Keratinocyte (primary cell): ENCODE data around the gene YTHDF2. TPM values are rescaled to one million over a fixed set of nuclear protein-coding genes. Genes with fewer than 3 reads are reported as not detected.

ENCODE experiments used
- DNase-seq: peaks from one replicate; pipeline ENCODE4 v3.0.0-alpha.2; 2011; ENCODE audit warnings: low read depth, missing footprints, low spot score
- FAIRE-seq: peaks from 2 replicates; lab custom pipeline; 2011; peaks lifted over from hg19 to GRCh38; lab: Jason Lieb, UNC
- H2AFZ ChIP-seq: 2 replicates; pipeline ENCODE4 v1.6.0; 2012; ENCODE audit warnings: low read length, control low read depth, inconsistent platforms; ENCODE audit not compliant: control insufficient read depth
- H3K27ac ChIP-seq: 2 replicates; pipeline ENCODE4 v1.5.1; 2011; ENCODE audit warnings: low read length; ENCODE audit not compliant: control insufficient read depth, insufficient read depth
- H3K27me3 ChIP-seq: 3 replicates; pipeline ENCODE4 v1.6.0; 2011; ENCODE audit warnings: low read length; ENCODE audit not compliant: control insufficient read depth, insufficient read depth; ENCODE audit errors: extremely low read depth
- H3K36me3 ChIP-seq, 2 experiments: 2 replicates in 1 of 2; 3 replicates in 1 of 2; pipeline ENCODE4 v1.5.1; 2011; ENCODE audit warnings: low read length in 2 of 2, mild to moderate bottlenecking in 1 of 2; ENCODE audit not compliant: control insufficient read depth in 2 of 2, insufficient read depth in 2 of 2; ENCODE audit errors: extremely low read depth in 1 of 2
- H3K4me1 ChIP-seq: 3 replicates; pipeline ENCODE4 v1.5.1; 2011; ENCODE audit warnings: low read length; ENCODE audit not compliant: control insufficient read depth, insufficient read depth; ENCODE audit errors: extremely low read depth
- H3K4me2 ChIP-seq: 3 replicates; pipeline ENCODE4 v1.6.0; 2011; ENCODE audit warnings: low read depth, low read length; ENCODE audit not compliant: control insufficient read depth, insufficient read depth; ENCODE audit errors: extremely low read depth
- H3K4me3 ChIP-seq, 3 experiments: fragments of 200-600 bp in 1 of 3; sonication (generic) in 1 of 3; 2 replicates in 2 of 3; 3 replicates in 1 of 3; pipeline ENCODE4 v1.5.1; 2011 to 2016; ENCODE audit warnings: low read length in 3 of 3, mild to moderate bottlenecking in 3 of 3, control low read depth in 2 of 3, inconsistent platforms in 1 of 3, low read depth in 1 of 3, mixed read lengths in 1 of 3, mixed run types in 1 of 3, moderate library complexity in 1 of 3; ENCODE audit not compliant: control insufficient read depth in 2 of 3, insufficient read depth in 2 of 3; ENCODE audit errors: extremely low read depth in 1 of 3
- H3K79me2 ChIP-seq: 2 replicates; pipeline ENCODE4 v1.6.0; 2012; ENCODE audit warnings: low read length; ENCODE audit not compliant: control insufficient read depth, insufficient read depth
- H3K9ac ChIP-seq: 3 replicates; pipeline ENCODE4 v1.6.0; 2011; ENCODE audit warnings: low read length; ENCODE audit not compliant: control insufficient read depth, insufficient read depth; ENCODE audit errors: extremely low read depth
- H3K9me1 ChIP-seq: 3 replicates; pipeline ENCODE4 v1.6.0; 2011; ENCODE audit warnings: low read length; ENCODE audit not compliant: control insufficient read depth, insufficient read depth; ENCODE audit errors: extremely low read depth
- H3K9me3 ChIP-seq: 2 replicates; pipeline ENCODE4 v1.5.1; 2012; ENCODE audit warnings: low read depth, low read length; ENCODE audit not compliant: control insufficient read depth
- H4K20me1 ChIP-seq: 3 replicates; pipeline ENCODE4 v1.6.0; 2011; ENCODE audit warnings: low read length; ENCODE audit not compliant: control insufficient read depth, insufficient read depth; ENCODE audit errors: extremely low read depth
- EZH2 ChIP-seq: IDR thresholded peaks from one replicate; pipeline ENCODE4 v1.6.1; 2012; ENCODE audit warnings: inconsistent platforms, mild to moderate bottlenecking, low read length, moderate library complexity
- dilution Hi-C: fragments of 300-500 bp; cut with MboI; formaldehyde crosslinking; loops from one replicate; pipeline ENCODE4 v1.7.0; 2020; ENCODE audit warnings: low sequenced_read_pairs; ENCODE audit not compliant: extremely low pct_ligation_motif_present
- polyA plus RNA-seq, 5 experiments: library from polyadenylated mRNA; depleted of rRNA in 3 of 5; stranded (reverse) in 3 of 5; stranded (forward) in 1 of 5; unstranded in 1 of 5; fragments of >200 nt; gene quantifications; 1 replicate in 1 of 5; 2 replicates in 3 of 5; 3 replicates in 1 of 5; pipeline versions ENCODE4 v1.2.1 to v1.2.3, GENCODE V29; 2011 to 2012; ENCODE audit warnings: missing spikeins in 2 of 5, low read depth in 1 of 5, low replicate concordance in 1 of 5
- TF ChIP-seq, protein P1 (sequence below), 3 experiments: IDR thresholded peaks in 1 of 3; conservative IDR thresholded peaks in 1 of 3; optimal IDR thresholded peaks in 1 of 3; 2 replicates in 2 of 3; 3 replicates in 1 of 3; pipeline versions ENCODE3 to v1.5.1; 2011; ENCODE audit warnings: low read length in 3 of 3, mild to moderate bottlenecking in 3 of 3, moderate library complexity in 2 of 3, control low read depth in 1 of 3, inconsistent platforms in 1 of 3; ENCODE audit not compliant: insufficient read depth in 2 of 3; ENCODE audit errors: extremely low read depth in 1 of 3

YTHDF2 gene
- polyA plus RNA-seq, 1 donor (not counting 4 experiments of a cell fraction or from before 2014, with no cell fraction given) = 88.0 TPM

DNA sequence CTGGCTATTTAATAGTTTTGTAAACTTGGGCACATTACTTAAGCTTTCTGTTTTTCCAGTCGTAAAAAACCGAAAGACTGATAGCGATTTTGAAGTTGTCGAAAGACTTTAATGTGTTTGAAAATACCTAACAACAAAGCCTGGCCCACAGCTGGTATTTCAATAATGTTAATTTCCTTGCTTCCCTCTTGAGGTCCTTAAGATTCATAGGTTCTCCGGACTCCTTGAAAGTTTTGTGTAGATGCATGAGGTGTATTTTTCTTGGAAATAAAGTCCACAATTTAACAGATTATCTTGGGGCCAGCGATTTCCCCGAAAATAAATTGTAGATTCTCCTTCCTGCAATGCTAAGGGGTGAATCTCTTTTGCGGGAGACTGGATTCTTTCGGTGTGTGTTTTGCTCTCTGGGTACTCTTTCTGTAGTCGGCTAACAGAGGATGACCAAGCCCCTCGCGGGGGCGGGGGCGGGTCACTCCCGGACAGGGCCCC, 735 bp upstream of the YTHDF2 start:
- H3K4me2 ChIP-seq = peak overlapping the region; percentile 82
- peaks cover 29% of the 10 kb centered on the region for H3K4me1 ChIP-seq
- peak overlapping the region; percentile 98 for H3K9ac ChIP-seq
- H3K27ac ChIP-seq = peak overlapping the region; percentile 90
- no peak for FAIRE-seq
- H3K27me3 ChIP-seq = no peaks in the 10 kb centered on the region
- peak overlapping the region; percentile 77 to 99 (median 94) for H3K4me3 ChIP-seq
- peak overlapping the region; percentile 98 for H2AFZ ChIP-seq
- DNase-seq = no peak
- dilution Hi-C loops = no loop called here
- H3K36me3 ChIP-seq = peaks cover 5 to 13% of the 10 kb centered on the region in 2 experiments
- H3K9me3 ChIP-seq = no peaks in the 10 kb centered on the region
- no peaks in the 10 kb centered on the region for H3K9me1 ChIP-seq
- H3K79me2 ChIP-seq = peaks cover 42% of the 10 kb centered on the region
- no peak for TF ChIP-seq EZH2
- TF ChIP-seq, protein P1, sequence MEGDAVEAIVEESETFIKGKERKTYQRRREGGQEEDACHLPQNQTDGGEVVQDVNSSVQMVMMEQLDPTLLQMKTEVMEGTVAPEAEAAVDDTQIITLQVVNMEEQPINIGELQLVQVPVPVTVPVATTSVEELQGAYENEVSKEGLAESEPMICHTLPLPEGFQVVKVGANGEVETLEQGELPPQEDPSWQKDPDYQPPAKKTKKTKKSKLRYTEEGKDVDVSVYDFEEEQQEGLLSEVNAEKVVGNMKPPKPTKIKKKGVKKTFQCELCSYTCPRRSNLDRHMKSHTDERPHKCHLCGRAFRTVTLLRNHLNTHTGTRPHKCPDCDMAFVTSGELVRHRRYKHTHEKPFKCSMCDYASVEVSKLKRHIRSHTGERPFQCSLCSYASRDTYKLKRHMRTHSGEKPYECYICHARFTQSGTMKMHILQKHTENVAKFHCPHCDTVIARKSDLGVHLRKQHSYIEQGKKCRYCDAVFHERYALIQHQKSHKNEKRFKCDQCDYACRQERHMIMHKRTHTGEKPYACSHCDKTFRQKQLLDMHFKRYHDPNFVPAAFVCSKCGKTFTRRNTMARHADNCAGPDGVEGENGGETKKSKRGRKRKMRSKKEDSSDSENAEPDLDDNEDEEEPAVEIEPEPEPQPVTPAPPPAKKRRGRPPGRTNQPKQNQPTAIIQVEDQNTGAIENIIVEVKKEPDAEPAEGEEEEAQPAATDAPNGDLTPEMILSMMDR (optimal IDR thresholded peaks at IDR 0.05 in 1 of 3, IDR thresholded peaks at IDR 0.05 in 1 of 3, conservative IDR thresholded peaks at IDR 0.05 in 1 of 3; ENCODE audit: extremely low read depth in 1 of 3, insufficient read depth in 2 of 3, low read length in 3 of 3) = no peak
- peaks cover 9% of the 10 kb centered on the region for H4K20me1 ChIP-seq

DNA sequence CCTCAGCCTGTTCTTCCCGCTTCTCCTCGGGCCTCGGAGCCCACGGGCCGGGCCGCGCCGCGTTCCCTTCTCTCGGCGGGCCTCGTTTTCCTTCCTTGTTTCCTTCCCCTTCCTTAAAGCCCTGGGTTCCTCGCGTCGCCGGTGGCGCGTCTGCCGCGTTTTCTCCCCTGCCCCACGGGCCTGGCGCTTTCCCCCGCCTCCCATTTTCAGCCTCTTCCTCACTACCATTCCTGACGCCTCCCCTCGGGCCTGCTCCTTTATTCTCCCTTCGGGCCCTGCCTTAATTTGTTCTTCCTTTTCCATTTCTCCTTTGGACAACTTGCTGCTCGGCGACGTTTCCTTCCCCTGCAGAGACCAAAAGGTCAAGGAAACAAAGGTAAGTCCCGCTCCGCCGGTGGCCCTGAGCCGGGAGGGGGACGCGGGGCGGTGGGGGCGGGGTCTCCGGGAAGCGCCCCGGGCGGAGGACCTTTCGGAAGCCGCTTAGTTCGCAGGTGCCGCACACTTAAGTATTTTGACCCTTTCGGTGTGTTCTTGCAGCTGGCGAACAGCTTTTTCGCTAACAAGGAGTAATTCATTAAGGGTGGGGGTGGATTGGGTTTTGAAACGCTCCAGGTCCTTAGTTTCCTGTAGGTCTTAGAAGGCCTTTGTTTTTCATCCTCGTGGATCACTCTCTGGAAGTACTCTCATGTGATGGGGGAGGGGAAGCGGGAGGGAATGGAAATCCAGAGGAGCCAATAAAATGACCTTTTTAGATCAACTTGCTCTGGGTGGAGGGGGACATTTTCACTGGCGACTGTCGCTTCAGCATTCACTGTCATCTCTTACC, 780 bp downstream of the YTHDF2 start:
- Histone ChIP-seq H3K9me3 (no peaks in the 10 kb centered on the region), H2AFZ (peak overlapping the region; percentile 22), H3K27ac (peak overlapping the region; percentile 90), H3K27me3 (no peaks in the 10 kb centered on the region), H3K4me1 (peaks cover 29% of the 10 kb centered on the region), H3K4me2 (peak overlapping the region; percentile 79), H3K79me2 (peaks cover 57% of the 10 kb centered on the region), H3K4me3 (peak overlapping the region; percentile 77 to 99 (median 94)), H3K9ac (peak overlapping the region; percentile 98), H4K20me1 (peaks cover 19% of the 10 kb centered on the region), H3K9me1 (no peaks in the 10 kb centered on the region), H3K36me3 (peaks cover 7 to 25% of the 10 kb centered on the region in 2 experiments)
- FAIRE-seq (no peak), DNase-seq (no peak)
- dilution Hi-C loops = no loop called here
- TF ChIP-seq, protein P1 (optimal IDR thresholded peaks at IDR 0.05 in 1 of 3, IDR thresholded peaks at IDR 0.05 in 1 of 3, conservative IDR thresholded peaks at IDR 0.05 in 1 of 3; ENCODE audit: extremely low read depth in 1 of 3, insufficient read depth in 2 of 3, low read length in 3 of 3) = no peak
- TF ChIP-seq EZH2 = no peak
